Amygdala (tissue), 56 donors: ENCODE results near the gene SPPL3.
"Not testable (repeated sequence)": the region's sequence is repeated elsewhere in the genome, so short reads cannot be mapped to it uniquely, and the experiment has no call there.

Source experiments
- DNase-seq, 56 donors: peaks; one replicate each; lab custom pipeline; 2025; lab: John Stamatoyannopoulos, UW

Gene SPPL3

DNA sequence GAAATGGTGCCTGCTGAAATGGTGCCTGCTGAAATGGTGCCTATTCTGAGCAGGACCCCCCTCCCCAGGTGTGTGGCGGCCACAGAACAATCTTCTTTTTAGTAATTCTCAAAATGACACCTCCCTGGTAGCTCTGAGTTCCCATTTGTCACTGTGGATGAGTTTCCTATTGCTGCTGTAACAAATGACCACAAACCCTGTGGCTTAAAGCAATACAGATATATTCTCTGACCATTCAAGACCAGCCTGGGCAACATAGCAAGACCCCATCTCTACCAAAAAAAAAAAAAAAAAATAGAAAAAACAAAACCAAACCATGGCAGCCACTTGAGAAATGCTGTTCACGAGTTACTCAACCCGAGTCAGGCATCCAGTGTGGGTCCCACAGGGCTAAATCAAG lies 170.6 kb downstream of the SPPL3 start:
- DNase-seq, result no peak

DNA sequence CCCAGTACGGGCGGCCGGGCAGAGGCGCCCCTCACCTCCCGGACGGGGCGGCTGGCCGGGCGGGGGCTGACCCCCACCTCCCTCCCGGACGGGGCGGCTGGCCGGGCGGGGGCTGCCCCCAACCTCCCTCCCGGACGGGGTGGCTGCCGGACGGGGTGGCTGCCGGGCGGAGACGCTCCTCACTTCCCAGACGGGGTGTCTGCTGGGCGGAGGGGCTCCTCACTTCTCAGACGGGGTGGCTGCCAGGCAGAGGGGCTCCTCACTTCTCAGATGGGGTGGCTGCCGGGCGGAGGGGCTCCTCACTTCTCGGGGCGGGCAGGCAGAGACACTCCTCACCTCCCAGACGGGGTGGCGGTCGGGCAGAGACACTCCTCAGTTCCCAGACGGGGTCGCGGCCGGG lies 172.0 kb downstream of the SPPL3 start:
- DNase-seq, result not testable (repeated sequence)

DNA sequence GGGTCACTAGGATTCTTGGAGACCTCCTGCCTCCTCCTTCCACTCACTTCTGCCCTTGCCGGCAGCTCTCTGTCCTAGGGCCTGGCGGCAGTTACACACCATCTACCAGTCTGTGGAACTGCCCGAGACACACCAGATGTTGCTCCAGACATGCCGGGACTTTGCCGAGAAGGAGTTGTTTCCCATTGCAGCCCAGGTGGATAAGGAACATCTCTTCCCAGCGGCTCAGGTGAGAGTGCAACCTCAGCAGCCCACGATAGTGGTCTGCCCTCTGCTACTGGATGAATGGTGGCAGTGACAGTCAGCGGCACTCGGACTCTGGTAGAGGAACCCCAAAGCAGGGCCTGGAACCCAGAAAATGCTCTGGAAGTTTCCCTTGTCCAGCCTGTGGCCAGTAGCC lies 177.2 kb downstream of the SPPL3 start:
- DNase-seq, result no peak

DNA sequence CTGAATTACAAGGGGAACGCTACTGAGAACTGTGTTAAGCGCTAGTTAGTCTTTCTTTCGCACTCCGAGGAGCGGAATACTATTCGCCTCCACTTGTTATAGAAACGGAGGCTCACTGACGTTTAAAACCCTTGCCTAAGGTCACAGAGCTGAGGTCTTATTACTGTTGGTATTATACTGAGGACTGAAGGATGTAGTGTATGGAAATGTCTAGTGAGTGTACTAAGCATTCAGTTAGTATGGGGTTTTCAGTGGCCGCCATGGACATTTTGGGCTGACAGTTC lies 177.7 kb downstream of the SPPL3 start:
- DNase-seq, result no peak

DNA sequence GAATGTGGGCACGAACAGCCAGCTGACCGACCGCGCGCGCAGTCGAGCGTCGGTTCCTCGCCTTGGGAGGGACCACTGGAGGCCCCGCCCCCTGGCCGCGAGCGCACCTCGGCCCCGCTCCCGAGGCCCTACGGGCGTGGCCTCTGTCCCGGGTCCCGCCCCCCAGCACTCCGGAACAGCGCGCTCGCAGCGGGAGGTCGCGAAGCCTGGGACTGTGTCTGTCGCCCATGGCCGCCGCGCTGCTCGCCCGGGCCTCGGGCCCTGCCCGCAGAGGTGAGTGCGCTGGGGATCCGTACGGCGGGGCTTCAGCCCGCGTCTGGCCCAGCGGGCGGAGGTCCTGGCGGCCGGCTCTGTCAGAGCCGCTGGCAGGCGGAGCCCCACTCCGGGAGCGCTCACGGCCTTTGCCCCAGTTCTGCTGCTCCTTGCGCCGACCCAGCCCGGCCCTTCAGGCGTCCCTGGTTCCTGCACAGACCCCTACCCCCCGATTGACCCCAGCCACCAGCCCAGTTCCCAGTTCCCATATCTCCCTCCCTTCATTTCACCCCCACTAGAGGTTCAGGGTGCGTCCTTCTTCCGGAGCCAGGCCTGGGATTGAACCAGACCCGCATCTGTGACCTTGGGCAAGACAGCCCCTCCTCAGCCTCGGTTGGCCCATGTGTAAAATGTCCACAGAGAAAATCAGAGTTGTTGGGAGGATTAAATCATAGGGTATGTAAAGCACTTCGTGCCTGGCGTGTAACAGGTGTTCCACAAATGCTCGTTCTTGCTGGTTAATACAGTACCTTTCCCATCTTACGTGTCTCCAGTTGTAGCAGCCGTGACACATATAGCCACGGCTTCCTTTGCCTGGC lies 178.3 kb downstream of the SPPL3 start, which contains the start of gene ACADS:
TSS of gene ACADS (plus strand) at position 168 of the 851 bp plus-strand sequence. CDS start at position 228, 60 bp downstream.
- peak in 53 of 56 donors; percentile 9 to 85 (median 64) for DNase-seq

DNA sequence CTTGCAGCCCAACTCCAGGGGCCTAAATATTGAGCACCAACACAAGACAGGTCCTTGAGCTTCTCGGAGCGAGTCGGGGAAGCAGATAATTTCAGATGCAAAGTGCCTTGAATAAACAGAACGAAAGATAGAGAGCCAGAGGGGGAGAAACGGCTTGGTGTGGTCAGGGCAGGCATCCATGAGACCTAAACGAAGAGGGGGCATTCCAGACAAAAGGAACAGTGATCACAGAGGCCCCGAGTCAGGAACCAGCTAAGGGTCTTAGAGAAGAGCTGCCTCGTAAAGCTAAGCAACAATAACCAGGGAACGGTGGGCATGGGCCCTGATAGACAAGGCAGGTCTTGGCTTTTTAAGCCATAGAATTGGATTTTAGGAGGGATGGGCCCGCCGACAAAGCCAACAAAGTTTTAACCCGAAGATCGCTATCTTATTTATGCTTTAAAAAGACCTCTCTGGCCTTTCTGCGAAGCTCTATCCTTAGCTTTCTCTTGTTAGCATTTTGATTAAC lies 179.0 kb downstream of the SPPL3 start:
- no peak for DNase-seq

DNA sequence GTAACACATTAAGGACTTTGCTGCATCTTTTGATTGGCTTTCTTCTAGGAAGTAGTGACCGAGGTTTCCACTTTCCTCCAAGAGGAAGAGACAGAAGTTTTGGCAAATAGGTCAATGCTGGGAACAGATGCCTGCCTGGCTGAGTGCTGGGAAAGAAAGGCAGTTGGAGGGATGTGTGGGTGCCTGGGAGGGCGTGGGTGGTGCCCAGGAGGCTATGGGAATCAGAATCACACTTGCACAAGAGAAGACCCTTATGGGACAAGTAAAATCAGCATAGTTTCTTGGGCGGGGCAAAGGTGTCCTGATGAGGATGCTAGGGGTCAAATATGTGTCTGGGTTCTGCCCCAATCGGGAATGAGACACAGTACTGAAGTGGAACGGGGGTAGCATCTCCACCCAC lies 179.4 kb downstream of the SPPL3 start:
- no peak for DNase-seq

DNA sequence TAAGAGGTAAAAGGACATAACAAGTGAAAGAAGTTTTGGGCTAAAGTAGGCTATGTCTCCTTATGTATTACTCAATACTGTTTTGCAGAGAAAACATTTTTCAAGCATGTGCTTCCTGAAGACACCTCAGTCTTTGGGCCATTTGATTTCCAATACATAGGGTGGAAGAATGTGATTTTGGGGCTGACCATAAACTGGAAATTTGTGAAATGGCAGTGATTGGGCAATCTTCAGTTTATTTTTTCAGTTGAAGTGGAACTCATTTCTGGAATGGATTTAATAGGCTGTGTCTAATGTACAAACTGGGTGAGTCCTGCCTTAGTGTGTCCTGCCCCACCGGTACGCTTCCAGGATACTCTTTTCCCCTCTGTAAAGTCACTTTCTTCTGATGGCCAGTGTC lies 181.4 kb downstream of the SPPL3 start:
- no peak for DNase-seq

DNA sequence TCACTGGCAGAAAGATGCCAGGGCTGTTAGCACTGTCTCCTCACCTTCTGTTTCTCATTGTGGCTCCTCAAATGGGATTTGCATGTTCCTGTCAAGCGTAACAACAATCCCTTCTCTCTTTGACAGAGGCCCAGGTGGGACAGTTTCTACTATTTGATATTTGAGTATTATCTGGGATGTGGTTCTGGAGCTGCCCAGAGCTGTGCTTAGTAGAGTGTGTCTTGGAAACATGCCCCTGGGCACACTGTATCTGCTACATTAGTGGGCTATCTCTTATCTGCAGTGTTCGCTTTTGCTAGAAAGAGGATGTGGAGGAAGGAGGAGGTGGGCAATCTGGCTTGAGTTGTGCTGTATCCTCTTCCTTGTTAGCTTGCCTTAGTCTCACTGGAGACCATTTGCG lies 182.3 kb downstream of the SPPL3 start:
- no peak for DNase-seq

DNA sequence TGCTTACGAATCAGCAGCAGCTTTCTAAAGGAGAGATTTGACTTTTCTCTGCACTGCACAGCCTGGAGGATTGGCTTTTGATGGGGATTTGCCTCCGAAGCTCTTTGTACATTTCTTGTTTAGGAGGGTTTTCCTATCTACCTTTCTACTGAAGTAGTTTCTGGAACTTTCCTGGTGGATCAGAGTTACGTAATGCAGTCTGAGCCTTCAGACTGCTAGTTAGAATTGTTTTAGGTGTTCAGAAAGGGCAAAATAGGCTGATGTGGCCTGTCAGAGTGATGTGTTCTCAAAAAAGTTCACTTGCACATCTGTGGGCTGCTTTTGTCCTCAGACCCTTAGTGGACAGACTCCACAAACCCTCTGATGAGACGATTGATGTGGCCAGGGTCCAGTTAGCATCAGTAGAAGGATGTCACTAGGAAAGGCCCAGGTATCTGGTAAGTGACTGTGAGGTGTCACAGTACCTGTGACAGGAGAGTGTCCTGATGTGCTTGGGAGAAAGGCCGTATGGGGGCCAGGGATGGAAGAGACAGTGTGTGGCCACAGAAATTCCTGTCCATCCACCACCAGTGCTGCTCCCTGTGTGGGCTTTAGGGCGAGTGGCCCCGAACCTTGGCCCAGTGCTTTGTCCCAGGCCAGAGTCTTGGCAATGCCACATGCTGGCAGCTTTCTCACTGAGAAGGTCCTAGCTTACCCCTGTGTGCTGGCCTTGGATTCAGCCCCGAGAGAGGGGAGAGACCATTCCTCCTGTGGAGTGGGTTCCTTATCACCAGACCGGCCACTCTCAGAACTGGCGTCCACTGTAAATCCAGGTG lies 183.0 kb downstream of the SPPL3 start:
- DNase-seq, result no peak

DNA sequence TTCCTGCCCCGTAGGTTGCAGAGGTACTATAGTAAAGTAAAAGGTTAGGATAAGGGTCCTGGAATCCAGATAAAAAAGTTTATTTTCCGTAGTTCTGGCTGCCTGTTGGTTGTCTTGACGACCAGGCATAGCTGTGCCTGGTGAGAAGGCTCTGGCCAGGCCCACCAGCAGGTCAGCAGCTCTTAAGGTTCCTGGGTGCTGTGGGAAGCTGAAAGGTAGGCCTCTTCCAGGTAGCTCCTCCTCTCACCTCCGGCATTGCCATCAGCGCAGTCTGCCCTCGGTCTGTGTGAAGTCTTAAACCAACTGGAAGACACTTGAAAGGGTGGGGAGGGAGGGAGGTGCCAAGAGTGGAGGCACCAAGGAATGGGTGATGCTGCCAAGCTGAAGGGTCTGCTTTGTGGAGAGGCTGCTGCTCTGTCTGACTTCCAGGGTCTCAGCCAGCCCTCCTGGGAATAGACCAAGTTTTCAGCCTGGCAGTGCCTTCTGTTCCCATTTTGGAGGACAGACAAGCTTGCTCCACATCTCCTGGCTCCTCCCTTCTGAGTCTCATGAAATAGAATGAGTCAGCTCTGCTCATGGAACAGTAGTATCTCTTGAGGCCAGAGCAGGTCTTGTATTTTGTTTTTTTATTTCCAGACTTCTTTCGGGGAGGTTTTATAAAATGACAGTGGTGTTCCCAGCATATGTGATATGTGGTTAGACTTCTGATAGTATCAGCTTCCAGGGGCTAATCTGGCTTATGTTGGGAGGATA lies 183.7 kb downstream of the SPPL3 start:
- peak in 34 of 56 donors; percentile 7 to 66 (median 34) for DNase-seq

DNA sequence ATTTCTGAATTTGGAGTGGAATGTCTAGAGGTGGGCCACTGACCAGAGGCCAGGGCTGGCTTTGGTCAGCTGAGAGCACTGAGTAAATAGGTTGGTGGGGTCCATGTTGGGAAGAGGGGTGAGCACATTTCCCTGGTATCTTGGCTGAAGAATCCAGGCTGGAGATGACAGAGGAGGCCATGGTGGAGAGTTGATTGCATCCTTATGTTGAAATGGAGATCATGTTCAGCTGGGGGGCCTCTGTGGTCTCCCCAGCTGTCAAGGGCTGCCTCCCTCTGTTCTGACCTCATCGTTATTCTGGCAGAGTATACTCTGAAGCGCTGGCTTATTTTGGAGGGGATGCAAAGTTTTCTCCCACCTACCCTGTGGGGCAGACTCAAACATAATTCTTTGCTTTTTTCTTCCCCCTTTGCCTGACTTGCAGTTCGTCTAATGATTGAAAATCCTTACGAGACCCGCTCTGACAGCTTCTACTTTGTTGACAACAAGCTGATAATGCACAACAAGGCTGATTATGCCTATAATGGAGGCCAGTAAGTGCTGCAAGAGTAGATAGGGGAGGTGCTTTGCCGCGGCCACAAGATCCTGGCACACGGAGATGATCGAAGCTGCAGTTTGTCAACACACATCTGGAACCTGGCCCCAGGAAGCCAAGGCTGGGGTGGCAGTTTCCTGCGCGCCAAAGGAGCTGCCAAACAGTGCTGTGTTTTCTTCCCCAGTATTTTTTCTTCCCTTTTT lies 184.5 kb downstream of the SPPL3 start:
- no peak for DNase-seq

DNA sequence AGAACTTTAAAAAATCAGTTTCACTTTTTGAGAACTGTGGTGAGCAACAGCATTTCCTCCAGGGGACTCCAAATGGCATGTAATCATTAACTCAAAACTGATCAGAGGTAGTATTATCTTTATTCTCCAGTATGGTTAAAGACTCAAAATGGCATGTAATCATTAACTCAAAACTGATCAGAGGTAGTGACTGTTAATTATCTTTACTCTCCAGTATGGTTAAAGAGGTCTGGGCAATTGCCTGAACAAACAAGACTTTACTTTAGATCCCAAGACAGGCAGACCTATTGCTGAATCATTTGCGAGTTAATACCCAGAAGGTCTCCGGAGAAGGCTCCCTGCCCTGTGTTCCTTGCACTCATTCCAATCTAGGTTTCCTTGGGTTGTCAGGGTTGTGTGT lies 185.1 kb downstream of the SPPL3 start:
- no peak for DNase-seq

DNA sequence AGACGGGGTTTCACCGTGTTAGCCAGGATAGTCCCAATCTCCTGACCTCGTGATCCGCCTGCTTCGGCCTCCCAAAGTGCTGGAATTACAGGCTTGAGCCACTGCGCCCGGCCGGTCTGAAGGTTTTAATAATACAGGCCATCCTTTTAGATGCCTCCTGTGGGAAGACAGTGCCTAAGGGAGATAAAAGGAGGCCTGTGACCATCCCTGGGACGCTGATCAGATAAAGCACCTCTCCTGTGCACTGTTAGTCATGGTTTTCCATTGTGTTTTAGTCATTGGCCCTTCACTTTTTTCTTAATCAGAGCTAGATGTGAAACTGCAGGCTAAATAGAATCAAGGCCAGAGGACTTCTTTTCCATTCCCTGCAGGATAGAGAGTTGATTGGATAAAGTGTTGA lies 186.1 kb downstream of the SPPL3 start:
- no peak for DNase-seq

DNA sequence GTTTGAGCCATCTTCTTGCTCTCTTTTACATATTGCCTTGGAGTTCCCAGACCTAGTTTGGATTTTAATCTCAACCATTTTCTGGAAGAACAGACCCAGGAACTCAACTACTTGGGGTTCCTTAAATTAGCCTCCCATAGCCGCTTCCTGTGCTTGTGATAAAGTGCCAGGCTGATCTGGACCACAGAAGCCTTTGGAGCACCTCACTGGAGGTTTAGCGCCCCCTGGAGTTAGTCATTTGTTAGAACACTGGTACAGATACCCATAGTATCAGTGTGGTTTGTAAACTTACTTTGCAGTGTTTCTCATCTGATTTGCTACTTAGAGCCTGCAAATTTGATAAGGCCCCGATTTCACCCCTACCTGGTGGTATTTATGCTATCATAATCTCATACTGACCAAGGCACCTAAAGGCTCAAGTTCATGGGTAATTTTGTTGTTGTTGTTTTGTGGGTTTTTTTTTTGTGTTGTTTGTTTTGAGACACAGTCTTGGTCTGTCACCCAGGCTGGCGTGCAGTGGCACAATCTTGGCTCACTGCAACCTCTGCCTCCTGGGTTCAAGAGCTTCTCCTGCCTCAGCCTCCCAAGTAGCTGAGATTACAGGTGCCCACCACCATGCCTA lies 190.2 kb downstream of the SPPL3 start:
- DNase-seq, result peak in 44 of 56 donors; percentile 2 to 84 (median 44)

DNA sequence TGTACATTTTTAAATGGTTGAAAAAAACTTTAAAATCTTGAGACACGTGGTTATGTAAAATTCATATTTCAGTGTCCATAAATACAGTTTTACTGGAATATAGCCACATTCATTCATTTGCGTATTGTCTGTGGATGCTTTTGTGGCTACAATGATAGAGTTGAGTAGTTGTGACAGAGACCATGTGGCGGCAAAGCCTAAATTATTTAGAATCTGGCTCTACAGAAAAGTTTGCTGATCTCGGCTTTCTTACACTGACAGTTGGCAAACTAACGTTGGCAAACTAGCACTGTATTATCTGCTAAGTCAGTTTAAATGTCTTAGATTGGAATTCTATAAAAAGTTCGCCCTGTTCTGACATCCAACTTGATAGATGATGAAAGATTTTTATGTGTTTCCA lies 191.5 kb downstream of the SPPL3 start:
- no peak for DNase-seq
